ENCODE data around the gene RAB9A. TPM values are rescaled to one million over a fixed set of nuclear protein-coding genes. Genes with fewer than 3 reads are reported as not detected.

Gene RAB9A
- polyA plus RNA-seq, 1 donor from 2014 or later, result 25.6 TPM

GRCh38 chrX:13732246-13733067 is 43.5 kb downstream of the RAB9A start:
- H3K27ac Mint-ChIP-seq, result peak overlapping the region in 1 of 3 donors; percentile 3
- H3K27me3 Mint-ChIP-seq, result no peaks in the 10 kb centered on the region
- H3K9me3 Mint-ChIP-seq, result peaks cover 0 to 2% (median 0%) of the 10 kb centered on the region in 3 donors
- peaks cover 13% of the 10 kb centered on the region for H3K36me3 Mint-ChIP-seq
- H3K4me3 Mint-ChIP-seq, result peak overlapping the region; percentile 62 to 98 (median 95)
- H3K4me1 Mint-ChIP-seq, result peaks cover 43 to 58% (median 44%) of the 10 kb centered on the region in 3 donors

GRCh38 chrX:13733506-13733905 is 44.6 kb downstream of the RAB9A start:
- Mint-ChIP-seq H3K36me3 (peaks cover 13% of the 10 kb centered on the region), H3K4me3 (peak overlapping the region; percentile 92 to 98 (median 95)), H3K9me3 (peaks cover 0 to 2% (median 0%) of the 10 kb centered on the region in 3 donors), H3K4me1 (peaks cover 38 to 49% (median 38%) of the 10 kb centered on the region in 3 donors), H3K27ac (peak overlapping the region; percentile 78 to 99 (median 98)), H3K27me3 (no peaks in the 10 kb centered on the region)

GRCh38 chrX:13734278-13735172 is 45.6 kb downstream of the RAB9A start, which contains the start of the genes OFD1 and TRAPPC2:
Gene OFD1, plus strand, starts transcription at chrX:13734748. Its CDS starts 324 bp downstream, at chrX:13735072.
Gene TRAPPC2, minus strand, starts transcription at chrX:13734620. Its CDS starts 14,657 bp downstream, at chrX:13719963.
- Mint-ChIP-seq H3K4me1 (peaks cover 34 to 45% (median 34%) of the 10 kb centered on the region in 3 donors), H3K4me3 (peak within 1 kb of the TSS; percentile 92 to 98 (median 95)), H3K27ac (peak within 1 kb of the TSS; percentile 78 to 99 (median 98)), H3K27me3 (no peaks in the 10 kb centered on the region), H3K9me3 (peaks cover 0 to 2% (median 0%) of the 10 kb centered on the region in 3 donors), H3K36me3 (peaks cover 8% of the 10 kb centered on the region)

- Mint-ChIP-seq H3K9me3 (no peaks in the 10 kb centered on the region), H3K27ac (peak overlapping the region; percentile 54 to 84 (median 84)), H3K4me1 (peaks cover 24 to 27% (median 26%) of the 10 kb centered on the region in 3 donors), H3K27me3 (no peaks in the 10 kb centered on the region), H3K36me3 (peaks cover 10% of the 10 kb centered on the region), H3K4me3 (peak overlapping the region in 3 of 4 donors; percentile 72 to 85 (median 78))
Measured at GRCh38 chrX:13741695-13742094, 52.8 kb downstream of the RAB9A start.

GRCh38 chrX:13742397-13743176 is 53.7 kb downstream of the RAB9A start:
- Mint-ChIP-seq H3K27me3 (no peaks in the 10 kb centered on the region), H3K36me3 (peaks cover 9% of the 10 kb centered on the region), H3K27ac (peak overlapping the region; percentile 84 to 98 (median 84)), H3K4me3 (peak overlapping the region; percentile 72 to 90 (median 87)), H3K9me3 (no peaks in the 10 kb centered on the region), H3K4me1 (peaks cover 21 to 27% (median 22%) of the 10 kb centered on the region in 3 donors)

GRCh38 chrX:13747836-13748235 is 58.9 kb downstream of the RAB9A start:
- Mint-ChIP-seq H3K4me1 (peaks cover 22 to 29% (median 29%) of the 10 kb centered on the region in 3 donors), H3K27ac (no peak overlapping the region), H3K4me3 (no peak overlapping the region), H3K36me3 (peaks cover 11% of the 10 kb centered on the region), H3K9me3 (no peaks in the 10 kb centered on the region), H3K27me3 (no peaks in the 10 kb centered on the region)

- Mint-ChIP-seq H3K4me1 (peaks cover 21 to 31% (median 27%) of the 10 kb centered on the region in 3 donors), H3K9me3 (no peaks in the 10 kb centered on the region), H3K27me3 (no peaks in the 10 kb centered on the region), H3K36me3 (peaks cover 10% of the 10 kb centered on the region), H3K4me3 (no peak overlapping the region), H3K27ac (peak overlapping the region in 1 of 3 donors; percentile 43)
Measured at GRCh38 chrX:13748486-13748885, 59.6 kb downstream of the RAB9A start.

- Mint-ChIP-seq H3K36me3 (peaks cover 5% of the 10 kb centered on the region), H3K4me3 (no peak overlapping the region), H3K27me3 (no peaks in the 10 kb centered on the region), H3K9me3 (no peaks in the 10 kb centered on the region), H3K27ac (peak overlapping the region in 2 of 3 donors; percentile 23 to 24), H3K4me1 (peaks cover 26 to 33% (median 29%) of the 10 kb centered on the region in 3 donors)
Measured at GRCh38 chrX:13750204-13750603, 61.3 kb downstream of the RAB9A start.

GRCh38 chrX:13750812-13751211 is 61.9 kb downstream of the RAB9A start:
- peak overlapping the region in 1 of 3 donors; percentile 26 for H3K27ac Mint-ChIP-seq
- H3K9me3 Mint-ChIP-seq, result no peaks in the 10 kb centered on the region
- H3K4me3 Mint-ChIP-seq, result no peak overlapping the region

GRCh38 chrX:13752141-13752540 is 63.2 kb downstream of the RAB9A start:
- H3K4me3 Mint-ChIP-seq, result no peak overlapping the region
- H3K9me3 Mint-ChIP-seq, result no peaks in the 10 kb centered on the region
- H3K36me3 Mint-ChIP-seq, result peaks cover 6% of the 10 kb centered on the region
- H3K4me1 Mint-ChIP-seq, result peaks cover 30 to 42% (median 32%) of the 10 kb centered on the region in 3 donors
- H3K27ac Mint-ChIP-seq, result peak overlapping the region in 1 of 3 donors; percentile 7
- no peaks in the 10 kb centered on the region for H3K27me3 Mint-ChIP-seq

More at GRCh38 chrX:13750812-13751211, 61.9 kb downstream of the RAB9A start:
- Mint-ChIP-seq H3K27me3 (no peaks in the 10 kb centered on the region), H3K36me3 (peaks cover 2% of the 10 kb centered on the region), H3K4me1 (peaks cover 30 to 37% (median 32%) of the 10 kb centered on the region in 3 donors)

- H3K27ac Mint-ChIP-seq, result peak overlapping the region; percentile 18 to 62 (median 46)
- H3K4me3 Mint-ChIP-seq, result peak overlapping the region in 2 of 4 donors; percentile 78 to 80
- peaks cover 7% of the 10 kb centered on the region for H3K36me3 Mint-ChIP-seq
- H3K9me3 Mint-ChIP-seq, result no peaks in the 10 kb centered on the region
- peaks cover 30 to 38% (median 32%) of the 10 kb centered on the region in 3 donors for H3K4me1 Mint-ChIP-seq
- H3K27me3 Mint-ChIP-seq, result no peaks in the 10 kb centered on the region
Measured at GRCh38 chrX:13752646-13753045, 63.7 kb downstream of the RAB9A start.

GRCh38 chrX:13754765-13755164 is 65.8 kb downstream of the RAB9A start:
- Mint-ChIP-seq H3K36me3 (peaks cover 7% of the 10 kb centered on the region), H3K4me1 (peaks cover 37 to 54% (median 46%) of the 10 kb centered on the region in 3 donors), H3K4me3 (no peak overlapping the region), H3K27ac (no peak overlapping the region), H3K9me3 (no peaks in the 10 kb centered on the region), H3K27me3 (no peaks in the 10 kb centered on the region)

GRCh38 chrX:13755254-13755653 is 66.3 kb downstream of the RAB9A start:
- H3K36me3 Mint-ChIP-seq, result peaks cover 7% of the 10 kb centered on the region
- no peaks in the 10 kb centered on the region for H3K27me3 Mint-ChIP-seq
- H3K4me1 Mint-ChIP-seq, result peaks cover 34 to 55% (median 43%) of the 10 kb centered on the region in 3 donors
- H3K4me3 Mint-ChIP-seq, result peak overlapping the region in 2 of 4 donors; percentile 18 to 29
- H3K9me3 Mint-ChIP-seq, result no peaks in the 10 kb centered on the region
- H3K27ac Mint-ChIP-seq, result no peak overlapping the region

- Mint-ChIP-seq H3K27ac (no peak overlapping the region), H3K4me3 (no peak overlapping the region), H3K27me3 (no peaks in the 10 kb centered on the region), H3K4me1 (peaks cover 30 to 54% (median 37%) of the 10 kb centered on the region in 3 donors), H3K36me3 (peaks cover 12% of the 10 kb centered on the region), H3K9me3 (no peaks in the 10 kb centered on the region)
Measured at GRCh38 chrX:13756381-13756780, 67.5 kb downstream of the RAB9A start.

Measured in IgD-negative memory B cell (primary cell).